Measurements from ENCODE around the gene EIF4H. TPM values are rescaled to one million over a fixed set of nuclear protein-coding genes. Genes with fewer than 3 reads are reported as not detected.

EIF4H gene
- polyA plus RNA-seq, 1 experiment = 404 TPM

DNA sequence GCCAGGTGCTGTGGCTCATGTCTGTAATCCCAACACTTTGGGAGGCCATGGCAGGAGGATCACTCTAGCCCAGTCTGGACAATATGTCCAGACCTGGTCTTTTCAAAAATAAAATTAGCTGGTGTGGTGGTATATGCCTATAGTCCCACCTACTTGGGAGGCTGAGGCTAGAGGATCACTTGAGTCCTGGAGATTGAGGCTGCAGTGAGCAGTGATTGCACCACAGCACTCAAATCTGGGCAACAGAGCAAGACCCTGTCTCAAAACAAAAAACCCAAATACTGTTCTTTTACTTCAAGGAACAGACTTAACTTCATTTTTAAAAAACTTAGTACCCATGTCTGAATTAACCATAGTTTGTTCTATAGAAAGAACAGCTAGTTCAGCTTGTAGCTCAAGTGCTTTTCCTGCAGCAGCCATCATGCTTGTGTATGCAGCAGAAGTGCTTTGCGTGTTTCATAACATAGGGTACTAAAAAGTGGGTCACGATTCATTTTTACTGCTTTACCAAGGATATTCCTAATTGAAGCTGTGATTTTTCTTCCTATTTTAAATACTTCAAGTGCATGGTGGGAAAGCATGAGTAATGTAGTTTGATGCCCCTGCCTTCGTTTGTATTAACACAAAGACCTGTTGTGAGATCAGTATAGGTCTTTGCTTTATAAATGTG, 5.9 kb downstream of the EIF4H start:
- ChIA-PET CTCF (interaction anchor here (0.6 to 1.4 kb wide), 5 partner anchors 18 to 187 kb away, joined by 3 to 6 read pairs (median 4); no protein-coding TSS in a partner anchor), POLR2A (interaction anchor here (0.5 kb wide), 1 partner anchor 87 kb away, joined by 3 read pairs; no protein-coding TSS in a partner anchor)
- no peak for DNase-seq (ENCODE audit: low read depth, low spot score)
- Histone ChIP-seq H3K27ac (ENCODE audit: low read depth, low read length) (no peak overlapping the region), H3K4me3 (ENCODE audit: low read depth, low read length) (no peak overlapping the region), H3K27me3 (ENCODE audit: control insufficient read depth, insufficient read depth, low read length) (no peaks in the 10 kb centered on the region), H3K9me3 (ENCODE audit: control insufficient read depth, insufficient read depth, low read length) (no peaks in the 10 kb centered on the region)
- TF ChIP-seq, protein P1, sequence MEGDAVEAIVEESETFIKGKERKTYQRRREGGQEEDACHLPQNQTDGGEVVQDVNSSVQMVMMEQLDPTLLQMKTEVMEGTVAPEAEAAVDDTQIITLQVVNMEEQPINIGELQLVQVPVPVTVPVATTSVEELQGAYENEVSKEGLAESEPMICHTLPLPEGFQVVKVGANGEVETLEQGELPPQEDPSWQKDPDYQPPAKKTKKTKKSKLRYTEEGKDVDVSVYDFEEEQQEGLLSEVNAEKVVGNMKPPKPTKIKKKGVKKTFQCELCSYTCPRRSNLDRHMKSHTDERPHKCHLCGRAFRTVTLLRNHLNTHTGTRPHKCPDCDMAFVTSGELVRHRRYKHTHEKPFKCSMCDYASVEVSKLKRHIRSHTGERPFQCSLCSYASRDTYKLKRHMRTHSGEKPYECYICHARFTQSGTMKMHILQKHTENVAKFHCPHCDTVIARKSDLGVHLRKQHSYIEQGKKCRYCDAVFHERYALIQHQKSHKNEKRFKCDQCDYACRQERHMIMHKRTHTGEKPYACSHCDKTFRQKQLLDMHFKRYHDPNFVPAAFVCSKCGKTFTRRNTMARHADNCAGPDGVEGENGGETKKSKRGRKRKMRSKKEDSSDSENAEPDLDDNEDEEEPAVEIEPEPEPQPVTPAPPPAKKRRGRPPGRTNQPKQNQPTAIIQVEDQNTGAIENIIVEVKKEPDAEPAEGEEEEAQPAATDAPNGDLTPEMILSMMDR (IDR thresholded peaks at IDR 0.05; ENCODE audit: low read depth, low read length) = no peak

GRCh38 chr7:74180866-74181265, 6.7 kb downstream of the EIF4H start:
- TF ChIP-seq, protein P1 (IDR thresholded peaks at IDR 0.05; ENCODE audit: low read depth, low read length) = no peak
- ChIA-PET POLR2A (no interaction called here), CTCF (interaction anchor here (0.6 to 1.4 kb wide), 4 partner anchors 9 to 59 kb away, joined by 3 to 6 read pairs (median 4); no protein-coding TSS in a partner anchor)
- Histone ChIP-seq H3K27ac (ENCODE audit: low read depth, low read length) (peak overlapping the region; percentile 33), H3K9me3 (ENCODE audit: control insufficient read depth, insufficient read depth, low read length) (no peaks in the 10 kb centered on the region), H3K27me3 (ENCODE audit: control insufficient read depth, insufficient read depth, low read length) (no peaks in the 10 kb centered on the region), H3K4me3 (ENCODE audit: low read depth, low read length) (no peak overlapping the region)
- no peak for DNase-seq (ENCODE audit: low read depth, low spot score)

- TF ChIP-seq, protein P1 (IDR thresholded peaks at IDR 0.05; ENCODE audit: low read depth, low read length) = no peak
- Histone ChIP-seq H3K9me3 (ENCODE audit: control insufficient read depth, insufficient read depth, low read length) (no peaks in the 10 kb centered on the region), H3K27ac (ENCODE audit: low read depth, low read length) (no peak overlapping the region), H3K4me3 (ENCODE audit: low read depth, low read length) (no peak overlapping the region), H3K27me3 (ENCODE audit: control insufficient read depth, insufficient read depth, low read length) (no peaks in the 10 kb centered on the region)
- CTCF ChIA-PET = interaction anchor here (1.4 kb wide), 1 partner anchor 8 kb away, joined by 3 read pairs; no protein-coding TSS in a partner anchor
- POLR2A ChIA-PET = no interaction called here
- DNase-seq (ENCODE audit: low read depth, low spot score) = no peak
These were observed 7.7 kb downstream of the EIF4H start for GRCh38 chr7:74181821-74182220.

GRCh38 chr7:74182453-74183090, 8.4 kb downstream of the EIF4H start:
- DNase-seq (ENCODE audit: low read depth, low spot score) = no peak
- TF ChIP-seq, protein P1 (IDR thresholded peaks at IDR 0.05; ENCODE audit: low read depth, low read length) = no peak
- no peaks in the 10 kb centered on the region for H3K27me3 ChIP-seq (ENCODE audit: control insufficient read depth, insufficient read depth, low read length)
- POLR2A ChIA-PET = interaction anchor here (1.4 kb wide), 1 partner anchor 8 kb away, joined by 6 read pairs; the partner anchor contains the start of gene EIF4H
- peak overlapping the region; percentile 49 for H3K27ac ChIP-seq (ENCODE audit: low read depth, low read length)
- no peaks in the 10 kb centered on the region for H3K9me3 ChIP-seq (ENCODE audit: control insufficient read depth, insufficient read depth, low read length)
- CTCF ChIA-PET = interaction anchor here (0.7 to 1.3 kb wide), 3 partner anchors 11 to 219 kb away, joined by 3 to 5 read pairs (median 3); no protein-coding TSS in a partner anchor
- no peak overlapping the region for H3K4me3 ChIP-seq (ENCODE audit: low read depth, low read length)

DNA sequence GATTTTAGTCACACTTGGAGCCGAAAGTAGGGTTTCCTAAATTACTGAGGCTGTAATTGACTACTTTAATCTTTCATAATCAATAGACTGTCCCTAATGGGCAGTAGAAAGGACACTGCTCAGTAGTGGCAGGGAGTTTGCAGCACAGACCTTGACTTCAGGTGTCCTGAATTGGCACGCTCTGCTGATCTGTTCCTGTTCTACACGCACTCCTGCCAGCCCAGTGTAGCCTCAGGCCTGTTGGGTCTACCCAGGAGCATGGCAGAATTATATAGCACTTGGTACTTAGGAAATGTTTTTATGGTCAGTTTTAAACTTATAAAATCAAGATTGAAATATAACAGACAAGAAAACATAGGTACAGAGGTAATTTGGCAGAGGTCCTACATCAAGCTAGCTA, 9.0 kb downstream of the EIF4H start:
- DNase-seq (ENCODE audit: low read depth, low spot score) = no peak
- TF ChIP-seq, protein P1 (IDR thresholded peaks at IDR 0.05; ENCODE audit: low read depth, low read length) = no peak
- ChIA-PET CTCF (interaction anchor here (1.2 to 2.6 kb wide), 3 partner anchors 11 to 218 kb away, joined by 3 to 9 read pairs (median 5); no protein-coding TSS in a partner anchor), POLR2A (interaction anchor here (0.6 to 1.4 kb wide), 2 partner anchors 9 to 27 kb away, joined by 4 to 6 read pairs; partner anchors contain the start of genes EIF4H and LAT2)
- Histone ChIP-seq H3K9me3 (ENCODE audit: control insufficient read depth, insufficient read depth, low read length) (no peaks in the 10 kb centered on the region), H3K27me3 (ENCODE audit: control insufficient read depth, insufficient read depth, low read length) (no peaks in the 10 kb centered on the region), H3K4me3 (ENCODE audit: low read depth, low read length) (no peak overlapping the region), H3K27ac (ENCODE audit: low read depth, low read length) (no peak overlapping the region)
